Stimulated activated CD8-positive, alpha-beta memory T cell treated with anti-CD3 and anti-CD28 coated beads, Interleukin-4, amount 100 ng/mL, for 24 hours (primary cell): ENCODE measurements around the gene VPS18.

Experiments used
- DNase-seq: peaks from one replicate; pipeline ENCODE4 v3.0.0-alpha.2; 2020; ENCODE audit warnings: low read depth

Gene VPS18

GRCh38 chr15:40871749-40872617 lies 22.3 kb upstream of the VPS18 start:
- no peak for DNase-seq

- DNase-seq: no peak
Observed at GRCh38 chr15:40872791-40873693, 21.2 kb upstream of the VPS18 start.

- DNase-seq: peak; percentile 27
Observed at GRCh38 chr15:40873694-40874561, 20.3 kb upstream of the VPS18 start, which contains the start of gene RHOV. TSS of gene RHOV (minus strand) at chr15:40874234. CDS start at chr15:40874139, 95 bp downstream.

DNA sequence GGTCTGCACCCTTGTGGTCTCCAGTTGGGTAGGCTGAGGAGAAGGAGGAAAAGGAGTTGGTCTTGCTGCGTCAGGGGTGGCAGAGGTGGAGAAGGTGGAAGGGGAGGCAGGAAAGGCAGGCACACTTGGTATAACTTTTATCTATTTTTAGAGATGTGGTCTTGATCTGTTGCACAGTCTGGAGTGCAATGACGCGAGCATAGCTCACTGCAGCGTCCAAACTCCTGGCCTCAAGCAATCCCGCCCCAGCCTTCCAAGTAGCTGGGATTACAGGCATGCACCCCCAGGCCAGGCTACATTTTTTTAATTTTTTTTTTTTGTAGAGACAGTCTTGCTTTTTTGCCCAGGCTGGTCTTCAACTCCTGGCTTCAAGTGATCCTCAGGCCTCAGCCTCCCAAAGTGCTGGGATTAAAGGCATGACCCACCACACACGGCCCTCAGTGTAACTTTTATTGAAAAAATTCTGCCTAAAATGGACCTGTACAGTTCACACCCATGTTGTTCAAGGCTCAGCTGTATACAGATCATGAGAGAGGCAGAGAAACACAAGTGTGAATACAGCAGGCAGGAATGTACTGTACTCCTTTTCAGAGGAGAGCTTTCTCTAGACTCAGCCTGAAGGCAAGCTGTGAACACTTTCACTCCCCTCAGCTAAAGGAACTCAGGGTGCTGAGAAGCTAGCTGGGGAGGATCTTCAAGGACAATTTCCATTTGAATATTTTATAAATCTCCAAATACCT lies 18.1 kb upstream of the VPS18 start:
- DNase-seq: no peak

GRCh38 chr15:40877694-40878093 lies 16.6 kb upstream of the VPS18 start:
- DNase-seq: no peak

GRCh38 chr15:40878785-40879184 lies 15.5 kb upstream of the VPS18 start:
- no peak for DNase-seq

DNA sequence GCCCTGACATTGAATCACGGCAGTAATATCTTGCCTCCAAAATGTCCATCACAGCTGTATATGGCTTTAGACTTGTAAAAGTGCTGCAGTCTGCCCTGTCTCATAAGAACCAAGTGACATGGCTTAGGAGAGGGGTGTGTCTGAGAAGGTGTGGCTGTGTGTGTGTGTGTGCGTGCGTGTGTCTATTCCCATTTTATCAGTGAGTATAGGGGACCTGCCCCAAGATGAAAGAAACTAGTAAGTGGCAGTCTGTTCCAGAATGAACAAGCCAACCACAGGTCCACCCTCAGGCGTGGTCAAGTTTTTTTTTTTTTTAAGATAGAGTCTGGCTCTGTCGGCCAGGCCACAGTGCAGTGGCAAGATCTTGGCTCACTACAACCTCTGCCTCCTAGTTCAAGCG lies 14.6 kb upstream of the VPS18 start:
- DNase-seq: no peak

GRCh38 chr15:40881351-40881750 lies 12.9 kb upstream of the VPS18 start:
- DNase-seq: no peak

GRCh38 chr15:40886586-40886985 lies 7.7 kb upstream of the VPS18 start:
- no peak for DNase-seq

- no peak for DNase-seq
Observed at GRCh38 chr15:40889112-40889511, 5.1 kb upstream of the VPS18 start.

DNA sequence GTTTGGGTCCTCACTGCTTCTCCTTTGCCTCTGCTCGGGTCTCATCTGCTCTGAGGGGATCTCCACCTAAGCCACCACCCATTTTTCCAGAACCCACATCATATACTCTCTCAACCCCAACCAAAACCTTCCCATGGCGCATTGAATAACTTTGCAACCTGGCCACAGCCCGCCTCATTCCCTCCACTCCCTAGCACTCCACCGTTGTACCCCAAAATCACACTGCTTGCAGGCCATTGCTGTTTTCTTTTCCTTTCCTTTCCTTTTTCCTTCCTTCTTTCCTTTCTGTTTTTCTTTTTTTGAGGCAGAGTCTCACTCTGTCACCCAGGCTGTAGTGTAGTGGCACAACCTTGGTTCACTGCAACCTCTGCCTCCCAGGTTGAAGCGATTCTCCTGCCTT lies 3.1 kb upstream of the VPS18 start:
- no peak for DNase-seq

GRCh38 chr15:40891810-40892446 lies 2.3 kb upstream of the VPS18 start:
- DNase-seq: no peak

DNA sequence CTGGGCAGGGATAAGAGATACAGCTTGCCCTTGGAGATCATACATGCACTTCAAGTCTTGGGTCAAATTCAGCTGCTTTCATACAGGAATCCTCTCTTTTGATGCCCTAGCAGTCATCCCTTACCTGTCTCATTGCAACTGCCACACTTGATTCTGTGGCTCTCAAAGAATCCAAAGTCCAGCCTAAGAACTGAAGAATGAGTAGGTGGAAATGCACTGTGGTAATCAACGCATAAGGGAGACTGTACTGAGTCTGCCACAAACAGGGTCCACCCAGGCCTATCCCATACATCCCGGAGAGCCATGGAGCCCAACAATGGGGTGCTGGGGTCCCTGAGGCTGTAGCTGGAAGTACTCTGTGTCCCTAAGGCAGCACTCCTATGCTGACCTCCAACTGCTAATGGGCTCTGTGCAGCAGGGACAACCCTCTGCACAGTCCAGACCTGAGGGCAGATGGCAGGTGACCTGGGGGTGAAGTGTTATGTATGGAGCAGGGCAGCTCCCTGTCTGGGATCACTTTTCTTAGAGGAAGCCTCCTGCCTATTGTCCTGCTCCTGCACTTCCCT lies 1.7 kb upstream of the VPS18 start:
- no peak for DNase-seq

GRCh38 chr15:40893019-40893670 lies 1.1 kb upstream of the VPS18 start:
- DNase-seq: no peak

- DNase-seq: peak; percentile 31
Observed at GRCh38 chr15:40894681-40895448, 615 bp downstream of the VPS18 start.

GRCh38 chr15:40899536-40900207 lies 5.4 kb downstream of the VPS18 start:
- no peak for DNase-seq

DNA sequence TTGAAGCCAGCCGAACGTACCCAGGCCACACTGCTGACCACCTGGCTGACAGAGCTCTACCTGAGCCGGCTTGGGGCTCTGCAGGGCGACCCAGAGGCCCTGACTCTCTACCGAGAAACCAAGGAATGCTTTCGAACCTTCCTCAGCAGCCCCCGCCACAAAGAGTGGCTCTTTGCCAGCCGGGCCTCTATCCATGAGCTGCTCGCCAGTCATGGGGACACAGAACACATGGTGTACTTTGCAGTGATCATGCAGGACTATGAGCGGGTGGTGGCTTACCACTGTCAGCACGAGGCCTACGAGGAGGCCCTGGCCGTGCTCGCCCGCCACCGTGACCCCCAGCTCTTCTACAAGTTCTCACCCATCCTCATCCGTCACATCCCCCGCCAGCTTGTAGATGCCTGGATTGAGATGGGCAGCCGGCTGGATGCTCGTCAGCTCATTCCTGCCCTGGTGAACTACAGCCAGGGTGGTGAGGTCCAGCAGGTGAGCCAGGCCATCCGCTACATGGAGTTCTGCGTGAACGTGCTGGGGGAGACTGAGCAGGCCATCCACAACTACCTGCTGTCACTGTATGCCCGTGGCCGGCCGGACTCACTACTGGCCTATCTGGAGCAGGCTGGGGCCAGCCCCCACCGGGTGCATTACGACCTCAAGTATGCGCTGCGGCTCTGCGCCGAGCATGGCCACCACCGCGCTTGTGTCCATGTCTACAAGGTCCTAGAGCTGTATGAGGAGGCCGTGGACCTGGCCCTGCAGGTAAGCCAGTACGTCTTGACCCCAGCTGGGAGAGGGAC lies 6.2 kb downstream of the VPS18 start:
- no peak for DNase-seq

DNA sequence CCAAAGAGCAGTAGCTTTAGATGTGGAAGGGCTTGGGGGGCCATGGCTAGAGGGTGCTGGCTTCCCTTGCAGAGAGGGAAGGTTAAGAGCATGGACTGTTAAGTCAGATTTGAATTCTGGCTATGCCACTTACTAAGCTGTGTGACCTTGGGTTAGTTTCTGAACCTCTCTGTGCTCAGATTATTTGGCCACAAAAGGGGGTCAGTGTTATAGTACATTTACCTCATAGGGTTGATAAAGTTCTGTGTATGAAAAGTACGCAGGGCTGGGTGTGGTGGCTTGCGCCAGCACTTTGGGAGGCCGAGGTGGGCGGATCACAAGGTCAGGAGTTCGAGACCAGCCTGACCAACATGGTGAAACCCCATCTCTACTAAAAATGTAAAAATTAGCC lies 6.8 kb downstream of the VPS18 start:
- DNase-seq: no peak
